HG03135 (cell line): ENCODE measurements around the gene GPR37.
A peak's percentile ranks its signal among the peaks of the same experiment; 100 is the strongest.

Experiments used
- ATAC-seq: cut with Tn5 transposase; IDR thresholded peaks from one replicate; pipeline ENCODE4 v1.9.1; 2021; ENCODE audit warnings: mild to moderate bottlenecking, moderate library complexity; ENCODE audit not compliant: unreplicated experiment

The GPR37 gene

GRCh38 chr7:124765401-124766352 is at the start of gene GPR37:
GPR37 (minus strand) TSS chr7:124765792; CDS start chr7:124764976, 816 bp downstream.
- peak; percentile 58 for ATAC-seq

GRCh38 chr7:124813994-124814798 is 48.6 kb upstream of the GPR37 start:
- ATAC-seq: no peak

- ATAC-seq: no peak
Measured at GRCh38 chr7:124812764-124813163, 47.2 kb upstream of the GPR37 start.

- ATAC-seq: no peak
Measured at GRCh38 chr7:124811341-124811740, 45.7 kb upstream of the GPR37 start.

- no peak for ATAC-seq
Measured at GRCh38 chr7:124810605-124811004, 45.0 kb upstream of the GPR37 start.

GRCh38 chr7:124808206-124808605 is 42.6 kb upstream of the GPR37 start:
- ATAC-seq: no peak

GRCh38 chr7:124801330-124801895 is 35.8 kb upstream of the GPR37 start:
- ATAC-seq: no peak

GRCh38 chr7:124800386-124800785 is 34.8 kb upstream of the GPR37 start:
- no peak for ATAC-seq

- ATAC-seq: no peak
Measured at GRCh38 chr7:124799448-124799847, 33.9 kb upstream of the GPR37 start.

- no peak for ATAC-seq
Measured at GRCh38 chr7:124796771-124797170, 31.2 kb upstream of the GPR37 start.

GRCh38 chr7:124792696-124793095 is 27.1 kb upstream of the GPR37 start:
- ATAC-seq: no peak

GRCh38 chr7:124792002-124792401 is 26.4 kb upstream of the GPR37 start:
- no peak for ATAC-seq

- no peak for ATAC-seq
Measured at GRCh38 chr7:124791426-124791825, 25.8 kb upstream of the GPR37 start.

GRCh38 chr7:124790645-124791044 is 25.1 kb upstream of the GPR37 start:
- no peak for ATAC-seq

GRCh38 chr7:124785994-124786393 is 20.4 kb upstream of the GPR37 start:
- no peak for ATAC-seq

- ATAC-seq: peak; percentile 84
Measured at GRCh38 chr7:124784879-124785818, 19.6 kb upstream of the GPR37 start.

- ATAC-seq: no peak
Measured at GRCh38 chr7:124783271-124783670, 17.7 kb upstream of the GPR37 start.

- no peak for ATAC-seq
Measured at GRCh38 chr7:124781907-124782734, 16.5 kb upstream of the GPR37 start.

- ATAC-seq: no peak
Measured at GRCh38 chr7:124781418-124781817, 15.8 kb upstream of the GPR37 start.
